HepG2 (cell line): ENCODE data around the gene NEK6. TPM values are rescaled to one million over a fixed set of nuclear protein-coding genes. Genes with fewer than 3 reads are reported as not detected.

Source experiments
- ATAC-seq: fragments of 200-7000 bp; cut with Tn5 transposase; 3 replicates; pipeline ENCODE4 v1.9.1; 2020; ENCODE audit warnings: mild to moderate bottlenecking, moderate library complexity
- BruUV-seq: library from RNA; stranded (reverse); fragments of 400-500 nt; replicated peaks from 2 replicates; lab custom pipeline; 2021; lab: Mats Ljungman, UMichigan
- CTCF ChIA-PET: fragments of 300-600 bp; formaldehyde crosslinking; extraction: SDS; loops from one replicate; lab custom pipeline; 2021; ENCODE audit warnings: low total read pairs, inconsistent platforms, low intra/inter-chr PET ratio; lab: Yijun Ruan, JAX
- POLR2A ChIA-PET: fragments of 350-600 bp; sonication (Branson Sonifier 250); formaldehyde crosslinking; loops from one replicate; lab custom pipeline; 2020; ENCODE audit warnings: antibody characterized with exemption, inconsistent platforms; lab: Yijun Ruan, JAX
- DNase-seq: peaks from one replicate; pipeline ENCODE4 v3.0.0-alpha.2; 2015; ENCODE audit warnings: low spot score
- FAIRE-seq: peaks from 3 replicates; lab custom pipeline; 2011; peaks lifted over from hg19 to GRCh38; lab: Jason Lieb, UNC
- H2AFZ ChIP-seq: one replicate; pipeline ENCODE4 v1.6.1; 2011; ENCODE audit warnings: low read length, inconsistent platforms
- H3K27ac ChIP-seq: fragments of 300-600 bp; 3 replicates; pipeline ENCODE4 v1.8.0; 2011; ENCODE audit warnings: mixed run types, mild to moderate bottlenecking, mixed read lengths, low read length, inconsistent platforms; ENCODE audit not compliant: insufficient read depth; ENCODE audit errors: extremely low read length
- H3K27me3 ChIP-seq, 2 experiments: fragments of 200-600 bp in 1 of 2; 2 replicates in 1 of 2; 3 replicates in 1 of 2; pipeline versions ENCODE4 v1.6.0 to v1.8.0; 2011; ENCODE audit warnings: low read length in 2 of 2, mild to moderate bottlenecking in 2 of 2, moderate library complexity in 2 of 2, inconsistent platforms in 1 of 2; ENCODE audit not compliant: insufficient read depth in 2 of 2, control insufficient read depth in 1 of 2
- H3K36me3 ChIP-seq, 2 experiments: fragments of 200-600 bp in 1 of 2; replicated peaks in 1 of 2; 2 replicates in 1 of 2; 3 replicates in 1 of 2; pipeline versions ENCODE4 v1.5.1 to v1.8.0; 2011; ENCODE audit warnings: low read length in 2 of 2, inconsistent platforms in 1 of 2; ENCODE audit not compliant: insufficient read depth in 2 of 2, control insufficient read depth in 1 of 2
- H3K4me1 ChIP-seq: 2 replicates; pipeline ENCODE4 v1.5.1; 2012; ENCODE audit warnings: low read length, inconsistent platforms; ENCODE audit not compliant: insufficient read depth
- H3K4me2 ChIP-seq: 2 replicates; pipeline ENCODE4 v1.6.0; 2011; ENCODE audit warnings: low read depth, low read length, inconsistent platforms
- H3K4me3 ChIP-seq, 3 experiments: fragments of 200-600 bp in 1 of 3; sonication (generic), shearing (Covaris generic) in 1 of 3; replicated peaks in 1 of 3; 2 replicates each; pipeline ENCODE4 v1.5.1; 2011 to 2016; ENCODE audit warnings: low read length in 3 of 3, inconsistent platforms in 2 of 3, low read depth in 2 of 3, mild to moderate bottlenecking in 2 of 3, control low read depth in 1 of 3, mixed read lengths in 1 of 3; ENCODE audit not compliant: insufficient read depth in 1 of 3
- H3K79me2 ChIP-seq: one replicate; pipeline ENCODE4 v1.6.1; 2011; ENCODE audit warnings: low read length, inconsistent platforms; ENCODE audit not compliant: insufficient read depth
- H3K9ac ChIP-seq: 2 replicates; pipeline ENCODE4 v1.6.0; 2011; ENCODE audit warnings: mild to moderate bottlenecking, low read depth, low read length, inconsistent platforms; ENCODE audit not compliant: insufficient read depth
- H3K9me3 ChIP-seq: 2 replicates; pipeline ENCODE4 v1.5.1; 2012; ENCODE audit warnings: mild to moderate bottlenecking, low read length
- H4K20me1 ChIP-seq: 2 replicates; pipeline ENCODE4 v1.6.0; 2011; ENCODE audit warnings: inconsistent platforms, mild to moderate bottlenecking, low read length, moderate library complexity; ENCODE audit not compliant: insufficient read depth
- ARID2 ChIP-seq: sonication (generic); formaldehyde crosslinking; IDR thresholded peaks from 2 replicates; pipeline ENCODE4 v1.8.1; 2022; ENCODE audit warnings: mild to moderate bottlenecking, missing genetic modification reagents, borderline replicate concordance
- CBX2 ChIP-seq, 2 experiments: fragments of 200-600 bp in 1 of 2; sonication (generic); formaldehyde crosslinking in 1 of 2; IDR thresholded peaks; 2 replicates each; pipeline versions ENCODE4 v1.7.0 to v1.8.1; 2018 to 2022; ENCODE audit warnings: low read depth in 2 of 2, low read length in 1 of 2, mild to moderate bottlenecking in 1 of 2, missing genetic modification reagents in 1 of 2
- FOSL2 ChIP-seq: sonication (generic); formaldehyde crosslinking; IDR thresholded peaks from 2 replicates; pipeline ENCODE4 v1.4.0; 2020; ENCODE audit warnings: missing genetic modification reagents
- GATA4 ChIP-seq: sonication (generic); IDR thresholded peaks from 2 replicates; pipeline ENCODE4 v1.6.1; 2016; ENCODE audit warnings: antibody characterized with exemption, low read depth, borderline replicate concordance
- KDM1A ChIP-seq: IDR thresholded peaks from 2 replicates; pipeline ENCODE4 v1.6.1; 2016; ENCODE audit warnings: missing compliant biosample characterization
- SOX13 ChIP-seq, 3 experiments: fragments of 450-650 bp in 1 of 3; sonication (generic) in 1 of 3; formaldehyde crosslinking in 1 of 3; IDR thresholded peaks in 2 of 3; conservative IDR thresholded peaks in 1 of 3; 2 replicates each; pipeline versions ENCODE4 v1.5.0 to v1.6.1; 2016 to 2020; ENCODE audit warnings: antibody characterized with exemption in 1 of 3, mild to moderate bottlenecking in 1 of 3, missing compliant biosample characterization in 1 of 3, missing genetic modification reagents in 1 of 3, moderate library complexity in 1 of 3
- TEAD3 ChIP-seq: optimal IDR thresholded peaks from 2 replicates; pipeline ENCODE3; 2016; ENCODE audit warnings: borderline replicate concordance
- WIZ ChIP-seq: sonication (generic); formaldehyde crosslinking; IDR thresholded peaks from 2 replicates; pipeline ENCODE4 v1.5.1; 2020; ENCODE audit warnings: mild to moderate bottlenecking, missing genetic modification reagents
- ZEB1 ChIP-seq: IDR thresholded peaks from 2 replicates; pipeline ENCODE4 v1.6.1; 2012; ENCODE audit warnings: mild to moderate bottlenecking, low read depth, inconsistent platforms; ENCODE audit not compliant: insufficient replicate concordance
- ZFY ChIP-seq: sonication (generic); formaldehyde crosslinking; IDR thresholded peaks from 2 replicates; pipeline ENCODE4 v1.4.0; 2020; ENCODE audit warnings: missing genetic modification reagents
- ZNF761 ChIP-seq: sonication (generic); formaldehyde crosslinking; conservative IDR thresholded peaks from 2 replicates; pipeline ENCODE4 v1.4.0; 2020; ENCODE audit warnings: mild to moderate bottlenecking, missing genetic modification reagents
- ZNF816 ChIP-seq: sonication (generic); formaldehyde crosslinking; IDR thresholded peaks from 2 replicates; pipeline ENCODE4 v1.8.0; 2022; ENCODE audit warnings: missing genetic modification reagents, mild to moderate bottlenecking, borderline replicate concordance
- WGBS: methylation state at CpG from one replicate; pipeline ENCODE4 v1.1.6; 2017; ENCODE audit warnings: low lambda C conversion rate; 5-methylcytosine and 5-hydroxymethylcytosine counted together
- in situ Hi-C: cut with HindIII; loops from 2 replicates; pipeline ENCODE4 v1.10.0; 2017; ENCODE audit warnings: low pct_unique_long_range_greater_than_20kb; ENCODE audit not compliant: extremely low pct_ligation_motif_present
- intact Hi-C: fragments of 100-400 bp; cut with micrococcal nuclease; formaldehyde crosslinking; loops from one replicate; pipeline ENCODE4 v1.10.0; 2022; ENCODE audit not compliant: unreplicated experiment
- polyA plus RNA-seq, 8 experiments: library from polyadenylated mRNA; depleted of rRNA in 3 of 8; stranded (reverse) in 7 of 8; unstranded in 1 of 8; fragments of >200 nt; fragmentation: Illumina TruSeq in 4 of 8; extraction: Trizol in 4 of 8; gene quantifications; 2 replicates each; pipeline versions ENCODE4 v1.2.1 to v1.2.3, GENCODE V29; 2011 to 2016; ENCODE audit warnings: low read depth in 4 of 8, missing spikeins in 1 of 8, mixed read lengths in 1 of 8; ENCODE audit not compliant: insufficient read depth in 1 of 8
- total RNA-seq, 5 experiments: library from RNA; depleted of rRNA; stranded (reverse); fragments of >200 nt; fragmentation: Illumina TruSeq; extraction: Trizol; gene quantifications; 2 replicates each; pipeline ENCODE4 v1.2.3, GENCODE V29; 2016; ENCODE audit warnings: low read depth in 1 of 5
- TF ChIP-seq, protein P1 (sequence below): sonication (generic); formaldehyde crosslinking; IDR thresholded peaks from 2 replicates; pipeline ENCODE4 v1.4.0; 2020; ENCODE audit warnings: missing genetic modification reagents
- TF ChIP-seq, protein P2 (sequence below): sonication (generic); formaldehyde crosslinking; IDR thresholded peaks from 2 replicates; pipeline ENCODE4 v1.4.0; 2020; ENCODE audit warnings: missing genetic modification reagents
- TF ChIP-seq, protein P3 (sequence below): sonication (generic); formaldehyde crosslinking; IDR thresholded peaks from 2 replicates; pipeline ENCODE4 v1.5.0; 2020; ENCODE audit warnings: mild to moderate bottlenecking, missing genetic modification reagents, borderline replicate concordance

The NEK6 gene
- total and polyA plus RNA-seq, 2 of the 13 experiments (the other 11 are each of a cell fraction or from before 2014, with no cell fraction given), result 30.4 to 119 TPM

DNA sequence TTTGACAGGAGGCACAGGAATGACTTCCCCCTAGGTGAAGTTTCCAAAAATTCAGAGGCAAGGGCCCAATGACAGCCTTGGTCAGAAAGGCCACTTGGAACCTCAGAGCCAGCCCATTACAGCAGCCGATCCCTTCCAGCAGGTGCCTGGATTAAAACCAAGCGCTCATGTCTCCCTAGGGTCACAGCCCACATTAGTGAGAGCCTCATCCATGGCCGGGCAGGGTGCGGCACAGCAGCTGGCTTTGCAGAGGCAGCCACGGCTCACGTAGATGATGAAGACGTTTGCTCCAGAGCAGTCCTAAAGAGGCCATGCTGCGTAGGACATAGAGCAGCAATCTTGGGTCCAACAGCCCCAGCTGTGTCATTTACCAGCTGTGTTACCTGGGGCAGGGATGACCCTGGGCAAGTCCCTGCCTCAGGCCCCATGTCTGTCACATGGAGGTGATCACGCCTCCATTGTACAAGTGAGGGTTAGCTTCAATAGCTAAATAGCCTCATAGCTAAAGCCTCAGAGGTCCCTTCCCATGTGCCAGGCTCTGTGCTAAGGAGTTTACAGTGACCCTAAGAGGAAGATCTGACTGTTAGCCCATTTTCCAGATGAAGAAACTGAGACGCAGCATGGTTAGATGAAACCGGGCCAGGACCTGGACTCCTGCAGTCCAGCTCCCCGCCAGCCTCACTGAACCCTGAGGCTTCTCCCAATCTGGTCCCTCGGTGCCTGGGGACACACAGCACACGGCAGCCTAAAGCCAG lies 39.2 kb downstream of the NEK6 start (continued):
- TF ChIP-seq, protein P1, sequence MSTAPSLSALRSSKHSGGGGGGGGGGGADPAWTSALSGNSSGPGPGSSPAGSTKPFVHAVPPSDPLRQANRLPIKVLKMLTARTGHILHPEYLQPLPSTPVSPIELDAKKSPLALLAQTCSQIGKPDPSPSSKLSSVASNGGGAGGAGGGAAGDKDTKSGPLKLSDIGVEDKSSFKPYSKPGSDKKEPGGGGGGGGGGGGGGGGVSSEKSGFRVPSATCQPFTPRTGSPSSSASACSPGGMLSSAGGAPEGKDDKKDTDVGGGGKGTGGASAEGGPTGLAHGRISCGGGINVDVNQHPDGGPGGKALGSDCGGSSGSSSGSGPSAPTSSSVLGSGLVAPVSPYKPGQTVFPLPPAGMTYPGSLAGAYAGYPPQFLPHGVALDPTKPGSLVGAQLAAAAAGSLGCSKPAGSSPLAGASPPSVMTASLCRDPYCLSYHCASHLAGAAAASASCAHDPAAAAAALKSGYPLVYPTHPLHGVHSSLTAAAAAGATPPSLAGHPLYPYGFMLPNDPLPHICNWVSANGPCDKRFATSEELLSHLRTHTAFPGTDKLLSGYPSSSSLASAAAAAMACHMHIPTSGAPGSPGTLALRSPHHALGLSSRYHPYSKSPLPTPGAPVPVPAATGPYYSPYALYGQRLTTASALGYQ (CRISPR knock-in tag), result no peak
- TF ChIP-seq, protein P2, sequence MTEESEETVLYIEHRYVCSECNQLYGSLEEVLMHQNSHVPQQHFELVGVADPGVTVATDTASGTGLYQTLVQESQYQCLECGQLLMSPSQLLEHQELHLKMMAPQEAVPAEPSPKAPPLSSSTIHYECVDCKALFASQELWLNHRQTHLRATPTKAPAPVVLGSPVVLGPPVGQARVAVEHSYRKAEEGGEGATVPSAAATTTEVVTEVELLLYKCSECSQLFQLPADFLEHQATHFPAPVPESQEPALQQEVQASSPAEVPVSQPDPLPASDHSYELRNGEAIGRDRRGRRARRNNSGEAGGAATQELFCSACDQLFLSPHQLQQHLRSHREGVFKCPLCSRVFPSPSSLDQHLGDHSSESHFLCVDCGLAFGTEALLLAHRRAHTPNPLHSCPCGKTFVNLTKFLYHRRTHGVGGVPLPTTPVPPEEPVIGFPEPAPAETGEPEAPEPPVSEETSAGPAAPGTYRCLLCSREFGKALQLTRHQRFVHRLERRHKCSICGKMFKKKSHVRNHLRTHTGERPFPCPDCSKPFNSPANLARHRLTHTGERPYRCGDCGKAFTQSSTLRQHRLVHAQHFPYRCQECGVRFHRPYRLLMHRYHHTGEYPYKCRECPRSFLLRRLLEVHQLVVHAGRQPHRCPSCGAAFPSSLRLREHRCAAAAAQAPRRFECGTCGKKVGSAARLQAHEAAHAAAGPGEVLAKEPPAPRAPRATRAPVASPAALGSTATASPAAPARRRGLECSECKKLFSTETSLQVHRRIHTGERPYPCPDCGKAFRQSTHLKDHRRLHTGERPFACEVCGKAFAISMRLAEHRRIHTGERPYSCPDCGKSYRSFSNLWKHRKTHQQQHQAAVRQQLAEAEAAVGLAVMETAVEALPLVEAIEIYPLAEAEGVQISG, result no peak
- TF ChIP-seq, protein P3, sequence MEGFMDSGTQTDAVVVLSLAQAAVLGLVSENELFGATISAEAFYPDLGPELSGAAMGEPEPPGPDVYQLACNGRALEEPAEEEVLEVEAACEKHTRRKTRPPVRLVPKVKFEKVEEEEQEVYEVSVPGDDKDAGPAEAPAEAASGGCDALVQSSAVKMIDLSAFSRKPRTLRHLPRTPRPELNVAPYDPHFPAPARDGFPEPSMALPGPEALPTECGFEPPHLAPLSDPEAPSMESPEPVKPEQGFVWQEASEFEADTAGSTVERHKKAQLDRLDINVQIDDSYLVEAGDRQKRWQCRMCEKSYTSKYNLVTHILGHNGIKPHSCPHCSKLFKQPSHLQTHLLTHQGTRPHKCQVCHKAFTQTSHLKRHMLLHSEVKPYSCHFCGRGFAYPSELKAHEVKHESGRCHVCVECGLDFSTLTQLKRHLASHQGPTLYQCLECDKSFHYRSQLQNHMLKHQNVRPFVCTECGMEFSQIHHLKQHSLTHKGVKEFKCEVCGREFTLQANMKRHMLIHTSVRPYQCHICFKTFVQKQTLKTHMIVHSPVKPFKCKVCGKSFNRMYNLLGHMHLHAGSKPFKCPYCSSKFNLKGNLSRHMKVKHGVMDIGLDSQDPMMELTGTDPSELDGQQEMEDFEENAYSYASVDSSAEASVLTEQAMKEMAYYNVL (CRISPR knock-in tag), result 0 out of 2 replicates have a peak, but pooled peaks have one; percentile 21

DNA sequence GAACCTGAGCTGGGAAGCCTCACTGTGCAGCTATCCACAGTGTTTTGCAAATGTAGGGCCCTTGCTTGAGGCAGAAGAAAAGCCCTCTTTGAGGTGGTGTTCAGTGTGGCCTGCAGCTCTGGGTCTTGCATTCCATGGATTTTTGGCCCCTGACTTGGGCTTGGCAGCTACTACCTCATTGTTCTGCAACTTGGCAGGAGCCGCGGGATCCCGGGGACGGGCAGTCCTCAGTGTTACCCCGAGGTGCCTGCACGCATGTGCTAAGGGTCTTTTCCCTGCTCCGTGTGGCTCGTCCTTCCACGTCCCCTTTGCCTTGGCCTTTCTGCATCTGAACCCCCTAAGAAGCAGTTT lies 39.8 kb downstream of the NEK6 start:
- ChIA-PET CTCF (no interaction called here), POLR2A (no interaction called here)
- WGBS, result 81% methylated on average over 8 of the region's 9 CpGs
- Histone ChIP-seq H3K27me3 (no peaks in the 10 kb centered on the region), H3K9me3 (no peaks in the 10 kb centered on the region), H2AFZ (no peak overlapping the region), H3K27ac (no peak overlapping the region), H3K4me1 (peaks cover 60% of the 10 kb centered on the region), H3K36me3 (peaks cover 20 to 35% of the 10 kb centered on the region in 2 experiments), H3K9ac (no peak overlapping the region), H3K4me3 (no peak overlapping the region), H3K79me2 (peaks cover 88% of the 10 kb centered on the region), H3K4me2 (no peak overlapping the region), H4K20me1 (peaks cover 83% of the 10 kb centered on the region)
- peak; percentile 60 for DNase-seq
- no TSS peak for BruUV-seq
- ATAC-seq, result no peak
- in situ Hi-C loops, result no loop called here
- intact Hi-C loops, result loop anchor here (1.0 kb wide), 1 partner anchor 34 kb away; no protein-coding TSS in a partner anchor
- no peak for FAIRE-seq
- TF ChIP-seq ARID2 (CRISPR knock-in tag) (no peak), SOX13 (IDR thresholded peaks at IDR 0.05) (no peak), SOX13 (CRISPR knock-in tag; conservative IDR thresholded peaks at IDR 0.05 in 1 of 2, IDR thresholded peaks at IDR 0.05 in 1 of 2) (0 out of 4 replicates have a peak, but pooled peaks of 1 of the 2 experiments have one; percentile 19), ZNF816 (CRISPR knock-in tag) (no peak), FOSL2 (CRISPR knock-in tag) (peak; percentile 28; the same call in 1 of the 2 replicates), ZFY (CRISPR knock-in tag) (no peak), KDM1A (CRISPR knock-in tag) (no peak), ZEB1 (no peak), WIZ (no peak), CBX2 (IDR thresholded peaks at IDR 0.05; ENCODE audit: low read depth, low read length) (no peak), CBX2 (CRISPR knock-in tag; IDR thresholded peaks at IDR 0.05; ENCODE audit: low read depth) (no peak), ZNF761 (no peak), TEAD3 (CRISPR knock-in tag) (peak; percentile 73), GATA4 (no peak)
